NCI-H82 (cell line): ENCODE data around the gene CAPN15.
A peak's percentile ranks its signal among the peaks of the same experiment; 100 is the strongest.
"Not testable (repeated sequence)": the region's sequence is repeated elsewhere in the genome, so short reads cannot be mapped to it uniquely, and the experiment has no call there.

Experiments
- DNase-seq: peaks from one replicate; lab custom pipeline; 2025; lab: John Stamatoyannopoulos, UW

Gene CAPN15

DNA sequence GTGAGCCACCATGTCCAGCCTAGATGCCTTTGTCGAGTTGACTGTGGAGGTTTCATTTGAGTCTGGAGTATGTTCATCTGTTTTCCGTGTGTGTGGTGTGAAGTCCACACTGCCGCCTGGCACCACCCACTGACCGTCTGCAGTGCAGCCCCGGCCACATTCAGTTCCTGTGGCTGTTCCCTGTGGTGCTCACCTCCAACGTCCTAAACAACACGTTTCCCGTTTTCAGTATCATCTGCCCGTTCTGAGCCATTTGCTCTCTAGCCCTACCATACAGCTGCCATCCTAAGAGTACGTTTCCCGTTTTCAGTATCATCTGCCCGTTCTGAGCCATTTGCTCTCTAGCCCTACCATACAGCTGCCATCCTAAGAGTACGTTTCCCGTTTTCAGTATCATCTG, 20.0 kb upstream of the CAPN15 start:
- not testable (repeated sequence) for DNase-seq

DNA sequence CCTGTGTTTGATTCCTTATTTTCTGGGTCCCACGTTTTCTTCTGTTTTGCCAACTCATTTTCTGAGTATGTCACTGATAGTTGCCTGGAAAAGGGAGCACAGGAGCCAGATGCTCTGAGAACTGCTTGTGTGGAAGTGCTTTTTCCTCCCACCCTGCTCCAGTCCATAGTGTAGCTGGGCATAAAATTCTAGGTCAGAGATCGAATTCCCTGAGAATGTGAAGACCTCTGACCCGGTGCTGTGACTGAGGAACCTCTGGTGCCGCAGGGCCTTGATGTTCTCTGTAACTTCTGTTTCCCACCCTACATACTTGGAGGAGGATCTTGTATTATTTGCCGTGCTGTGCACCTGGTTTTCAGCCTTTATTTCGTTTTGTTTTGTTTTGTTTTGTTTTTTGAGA, 19.5 kb upstream of the CAPN15 start:
- no peak for DNase-seq

GRCh38 chr16:508884-509736, 18.4 kb upstream of the CAPN15 start:
- DNase-seq: peak; percentile 79

- no peak for DNase-seq
Observed at GRCh38 chr16:510066-510825, 17.3 kb upstream of the CAPN15 start.

DNA sequence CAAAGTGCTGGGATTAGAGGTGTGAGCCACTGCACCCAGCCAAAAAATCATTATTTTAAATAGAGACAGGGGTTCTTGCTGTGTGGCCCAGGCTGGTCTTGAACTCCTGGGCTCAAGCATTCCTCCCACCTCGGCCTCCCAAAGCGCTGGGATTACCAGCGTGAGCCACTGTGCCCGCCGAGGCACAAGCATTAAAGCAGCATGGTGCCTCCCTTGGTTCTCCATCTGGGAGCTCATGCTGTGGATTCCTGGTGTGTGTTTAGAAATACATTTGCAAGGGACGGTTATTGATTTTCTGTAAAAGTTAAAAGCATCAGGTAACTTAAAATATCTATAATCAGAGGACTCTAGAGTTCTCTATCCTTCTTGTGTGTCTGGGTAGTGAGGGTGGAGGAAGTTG, 14.7 kb upstream of the CAPN15 start:
- DNase-seq: no peak

DNA sequence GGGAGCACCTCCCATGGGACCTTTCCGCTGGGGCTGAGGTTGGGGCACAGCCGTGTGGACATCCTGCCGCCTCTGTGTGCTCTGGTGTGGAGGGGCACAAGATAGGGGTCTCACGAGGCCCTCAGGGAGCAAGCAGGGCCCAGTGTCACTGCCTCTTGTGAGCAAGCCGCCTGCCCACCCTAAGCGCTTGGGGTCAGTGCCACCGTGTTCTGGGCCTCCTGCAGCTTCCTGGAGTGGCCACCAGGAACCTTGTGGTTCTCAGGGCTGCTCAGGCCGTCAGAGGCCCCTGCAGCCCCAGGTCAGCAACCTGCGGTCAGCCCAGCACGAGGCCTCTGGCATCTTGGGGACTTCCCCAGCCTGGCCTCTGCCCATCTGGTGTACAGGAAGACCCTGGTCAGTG, 13.6 kb upstream of the CAPN15 start:
- no peak for DNase-seq

GRCh38 chr16:515175-515938, 12.2 kb upstream of the CAPN15 start:
- no peak for DNase-seq

- DNase-seq: no peak
Observed at GRCh38 chr16:515939-516226, 11.6 kb upstream of the CAPN15 start.

GRCh38 chr16:516301-516700, 11.2 kb upstream of the CAPN15 start:
- DNase-seq: no peak

DNA sequence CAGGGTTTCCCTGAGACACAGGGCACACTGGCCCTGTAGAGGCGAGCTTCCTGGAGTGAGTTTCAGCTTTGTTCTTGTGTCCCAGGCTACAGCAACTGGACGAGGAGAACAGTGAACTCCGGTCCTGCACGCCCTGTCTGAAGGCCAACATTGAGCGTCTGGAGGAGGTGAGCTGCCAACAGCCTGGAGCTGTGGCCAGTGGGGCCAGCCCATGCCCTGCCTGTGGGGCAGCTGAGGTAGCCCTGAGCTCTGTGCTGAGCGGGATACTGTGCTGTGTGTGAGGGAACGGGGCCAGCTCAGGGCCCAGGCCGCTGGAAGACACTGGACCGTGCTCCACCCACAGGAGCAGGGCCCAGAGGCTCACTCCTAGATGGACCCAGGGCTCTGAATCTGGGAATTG, 8.7 kb upstream of the CAPN15 start:
- DNase-seq: no peak

- DNase-seq: no peak
Observed at GRCh38 chr16:519425-519824, 8.1 kb upstream of the CAPN15 start.

DNA sequence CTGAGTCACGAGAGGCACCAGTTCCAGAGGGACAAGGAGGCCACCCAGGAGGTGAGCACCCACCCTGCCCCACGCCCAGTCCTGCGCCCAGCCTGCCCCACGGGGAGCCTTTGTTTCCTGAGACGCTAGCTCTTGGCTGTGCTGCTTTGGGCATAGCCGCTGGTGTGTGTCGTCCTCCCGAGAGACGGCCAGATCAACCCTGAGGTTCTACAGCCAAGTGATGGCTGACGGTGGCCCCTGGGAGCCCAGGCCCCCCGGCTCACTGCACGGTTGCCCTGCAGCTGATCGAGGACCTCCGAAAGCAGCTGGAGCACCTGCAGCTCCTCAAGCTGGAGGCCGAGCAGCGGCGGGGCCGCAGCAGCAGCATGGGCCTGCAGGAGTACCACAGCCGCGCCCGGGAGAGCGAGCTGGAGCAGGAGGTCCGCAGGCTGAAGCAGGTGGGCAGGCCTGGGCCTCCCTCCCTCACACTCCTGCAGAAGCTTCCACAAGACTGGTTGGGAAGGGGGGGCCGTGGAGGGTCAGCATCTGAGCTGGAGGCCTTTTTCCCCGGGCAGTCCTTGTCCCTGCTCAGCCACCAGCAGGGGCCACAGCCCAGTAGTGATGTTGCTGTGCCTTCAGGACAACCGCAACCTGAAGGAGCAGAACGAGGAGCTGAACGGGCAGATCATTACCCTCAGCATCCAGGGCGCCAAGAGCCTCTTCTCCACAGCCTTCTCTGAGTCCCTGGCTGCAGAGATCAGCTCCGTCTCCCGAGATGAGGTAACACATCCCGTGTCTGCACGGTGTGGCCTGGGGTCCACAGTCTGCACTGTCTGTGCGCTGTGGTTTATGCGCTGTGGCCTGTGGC, 7.4 kb upstream of the CAPN15 start:
- DNase-seq: no peak

DNA sequence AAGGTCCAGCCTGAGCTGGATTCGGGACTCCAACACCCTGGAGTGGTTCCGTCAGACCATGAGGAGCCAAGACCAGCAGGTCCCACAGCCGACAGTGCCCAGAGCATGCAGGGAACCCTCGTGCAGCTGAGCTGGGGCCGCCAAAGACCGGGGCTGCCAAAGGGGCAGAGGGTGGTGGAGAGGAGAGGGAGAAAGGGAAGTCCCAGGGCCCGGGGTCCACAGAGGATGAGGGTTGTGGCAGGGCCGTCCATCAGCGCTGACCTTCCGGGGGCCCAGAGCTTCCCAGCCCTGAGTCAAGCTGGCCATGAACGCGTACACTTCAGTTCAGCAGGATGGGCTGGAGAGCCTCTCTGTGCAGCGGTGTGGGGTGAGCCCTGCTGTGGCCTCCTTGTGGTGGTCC, 6.7 kb upstream of the CAPN15 start:
- DNase-seq: no peak

DNA sequence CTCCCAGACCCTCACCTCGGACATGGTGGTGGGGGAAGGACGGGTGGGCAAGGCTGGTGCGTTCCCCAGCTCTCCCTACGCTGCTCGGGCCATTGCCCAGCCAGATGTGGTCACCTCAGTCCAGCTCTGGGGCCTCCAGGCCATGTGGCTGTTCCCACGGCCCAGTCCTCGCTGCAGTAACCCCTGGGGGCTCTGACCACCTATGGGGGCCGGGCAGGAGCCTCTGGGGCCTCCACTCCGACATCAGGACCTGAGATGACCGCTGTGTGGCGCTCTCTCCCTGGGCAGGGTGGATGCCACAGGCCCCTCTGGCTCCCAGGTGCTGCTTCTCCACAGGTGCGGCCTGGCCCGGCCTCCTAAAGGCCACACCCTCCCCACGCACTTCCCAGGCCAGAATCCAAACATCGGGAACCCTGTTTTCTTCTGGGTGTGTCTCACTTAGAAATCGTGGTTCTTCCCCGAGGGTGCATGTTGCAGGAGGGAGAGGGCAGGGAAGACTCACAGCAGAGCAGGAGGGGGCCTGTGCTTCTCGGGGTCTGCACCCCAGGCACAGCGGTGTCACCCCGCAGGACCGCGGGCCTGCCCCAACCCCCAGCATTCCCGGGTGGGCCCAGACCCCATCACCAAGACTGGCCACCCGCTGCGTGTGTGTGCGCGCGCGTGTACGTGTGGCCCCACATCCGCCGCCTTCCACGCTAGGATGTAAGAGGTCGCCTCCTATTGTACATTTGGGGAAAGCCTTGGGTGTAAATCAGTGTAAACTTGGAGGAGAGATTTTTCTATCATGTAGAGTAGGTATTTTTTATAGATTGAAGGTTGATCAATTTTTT, 5.9 kb upstream of the CAPN15 start:
- no peak for DNase-seq

DNA sequence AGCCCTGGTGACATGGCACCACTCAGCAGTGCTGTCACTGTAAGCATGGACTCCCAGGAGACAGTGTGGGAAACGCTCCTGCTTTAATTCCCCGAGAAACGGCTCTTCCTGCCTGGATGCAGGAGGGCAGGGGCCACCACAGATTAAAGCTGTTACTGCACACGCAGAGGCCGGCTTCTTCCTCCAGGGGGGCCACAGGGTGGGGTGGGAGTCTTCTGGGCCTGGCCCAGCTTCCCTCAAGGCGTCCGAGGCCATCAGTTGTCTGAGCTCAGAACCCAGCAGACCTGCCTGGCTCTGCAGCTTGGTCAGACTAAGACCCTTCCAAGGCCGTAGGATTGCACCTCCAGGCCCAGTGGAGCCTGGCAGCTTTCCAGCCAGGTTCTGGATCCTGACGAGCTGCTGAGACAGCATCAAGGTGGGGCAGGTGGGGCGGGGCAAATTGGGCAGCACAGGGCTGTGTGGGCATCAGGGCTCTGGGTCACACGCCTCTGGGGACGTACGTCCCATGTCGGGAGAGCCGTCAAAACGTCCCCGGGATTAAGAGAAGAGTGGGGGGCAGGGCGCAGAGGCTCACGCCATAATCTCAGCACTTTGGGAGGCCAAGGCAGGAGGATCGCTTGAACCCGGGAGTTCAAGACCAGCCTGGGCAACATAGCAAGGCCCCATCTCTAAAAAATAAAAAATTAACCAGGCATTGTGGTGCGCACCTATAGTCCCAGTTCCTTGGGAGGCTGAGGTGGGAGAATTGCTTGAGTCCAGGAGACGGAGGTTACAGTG, 5.0 kb upstream of the CAPN15 start:
- peak; percentile 48 for DNase-seq

- no peak for DNase-seq
Observed at GRCh38 chr16:523097-523741, 4.3 kb upstream of the CAPN15 start.

GRCh38 chr16:524274-525040, 3.1 kb upstream of the CAPN15 start:
- no peak for DNase-seq

- no peak for DNase-seq
Observed at GRCh38 chr16:525123-525519, 2.4 kb upstream of the CAPN15 start.
